HEK293 (cell line): ENCODE results near the gene SYNE1.

Experiments
- CTCF ChIA-PET: fragments of 350-600 bp; formaldehyde crosslinking; extraction: SDS; loops from one replicate; lab custom pipeline; 2021; ENCODE audit warnings: antibody characterized with exemption; lab: Yijun Ruan, JAX
- POLR2A ChIA-PET: fragments of 300-600 bp; formaldehyde crosslinking; extraction: SDS; loops from one replicate; lab custom pipeline; 2020; ENCODE audit warnings: antibody characterized with exemption, inconsistent platforms; lab: Yijun Ruan, JAX
- H3K27ac ChIP-seq: fragments of 200-500 bp; sonication (Bioruptor generic); 2 replicates; pipeline ENCODE4 v1.5.1; 2014; ENCODE audit warnings: low read depth, low read length, control low read depth, inconsistent platforms; ENCODE audit errors: extremely low read depth
- H3K36me3 ChIP-seq, 2 experiments: fragments of 200-500 bp in 1 of 2; sonication (Bioruptor generic) in 1 of 2; 1 replicate in 1 of 2; 2 replicates in 1 of 2; pipeline ENCODE4 v1.5.1; 2014 to 2017; ENCODE audit warnings: inconsistent platforms in 2 of 2, low read length in 2 of 2; ENCODE audit not compliant: control insufficient read depth in 2 of 2, insufficient read depth in 1 of 2
- H3K4me1 ChIP-seq: fragments of 200-500 bp; sonication (Bioruptor generic); 2 replicates; pipeline ENCODE4 v1.5.1; 2014; ENCODE audit warnings: mild to moderate bottlenecking, low read length, inconsistent platforms; ENCODE audit not compliant: control insufficient read depth, insufficient read depth
- H3K4me3 ChIP-seq: 2 replicates; pipeline ENCODE4 v1.5.1; 2011; ENCODE audit warnings: low read depth, mild to moderate bottlenecking, control low read depth, low read length, moderate library complexity
- H3K9me3 ChIP-seq: fragments of 200-500 bp; sonication (Bioruptor generic); 2 replicates; pipeline ENCODE4 v1.5.1; 2014; ENCODE audit warnings: low read depth, low read length, inconsistent platforms; ENCODE audit not compliant: control insufficient read depth, insufficient read depth
- BCL11A ChIP-seq: fragments of 450-650 bp; formaldehyde crosslinking; IDR thresholded peaks from 2 replicates; pipeline ENCODE4 v1.5.1; 2016; ENCODE audit warnings: low read depth, missing biosample characterization, missing genetic modification characterization
- GLIS2 ChIP-seq: fragments of 450-650 bp; formaldehyde crosslinking; IDR thresholded peaks from 2 replicates; pipeline ENCODE4 v1.5.1; 2016; ENCODE audit warnings: missing biosample characterization, missing genetic modification characterization
- HOXC10 ChIP-seq: sonication (generic); formaldehyde crosslinking; IDR thresholded peaks from 2 replicates; pipeline ENCODE4 v1.8.1; 2023; ENCODE audit warnings: mild to moderate bottlenecking, missing genetic modification reagents
- PRDM1 ChIP-seq: fragments of 450-650 bp; formaldehyde crosslinking; IDR thresholded peaks from 2 replicates; pipeline ENCODE4; 2016; ENCODE audit warnings: missing biosample characterization, missing genetic modification characterization
- ZBTB1 ChIP-seq: fragments of 450-650 bp; formaldehyde crosslinking; IDR thresholded peaks from 2 replicates; pipeline ENCODE4 v1.5.1; 2016; ENCODE audit warnings: missing biosample characterization, missing genetic modification characterization
- ZBTB20 ChIP-seq: fragments of 450-650 bp; formaldehyde crosslinking; IDR thresholded peaks from 2 replicates; pipeline ENCODE4 v1.5.1; 2016; ENCODE audit warnings: missing biosample characterization, missing genetic modification characterization
- ZBTB7A ChIP-seq: fragments of 450-650 bp; formaldehyde crosslinking; IDR thresholded peaks from 2 replicates; pipeline ENCODE4 v1.5.1; 2016; ENCODE audit warnings: low read depth, missing biosample characterization, missing genetic modification characterization
- ZFP3 ChIP-seq: fragments of 450-650 bp; formaldehyde crosslinking; IDR thresholded peaks from 2 replicates; pipeline ENCODE4 v1.5.1; 2016; ENCODE audit warnings: low read depth, missing biosample characterization, missing genetic modification characterization
- ZNF138 ChIP-seq: fragments of 450-650 bp; formaldehyde crosslinking; IDR thresholded peaks from 2 replicates; pipeline ENCODE4 v1.5.1; 2016; ENCODE audit warnings: missing biosample characterization, missing genetic modification characterization, borderline replicate concordance
- ZNF169 ChIP-seq: fragments of 450-650 bp; formaldehyde crosslinking; IDR thresholded peaks from 2 replicates; pipeline ENCODE4 v1.5.1; 2016; ENCODE audit warnings: missing biosample characterization, missing genetic modification characterization
- ZNF26 ChIP-seq: fragments of 450-650 bp; formaldehyde crosslinking; IDR thresholded peaks from 2 replicates; pipeline ENCODE4 v1.5.1; 2016; ENCODE audit warnings: missing biosample characterization, missing genetic modification characterization
- ZNF280D ChIP-seq: fragments of 450-650 bp; formaldehyde crosslinking; IDR thresholded peaks from 2 replicates; pipeline ENCODE4 v1.5.1; 2016; ENCODE audit warnings: missing biosample characterization, missing genetic modification characterization
- ZNF335 ChIP-seq: fragments of 450-650 bp; formaldehyde crosslinking; conservative IDR thresholded peaks from 2 replicates; pipeline ENCODE4 v1.5.1; 2016; ENCODE audit warnings: missing biosample characterization, missing genetic modification characterization
- ZNF416 ChIP-seq: fragments of 450-650 bp; formaldehyde crosslinking; IDR thresholded peaks from 2 replicates; pipeline ENCODE4 v1.5.1; 2016; ENCODE audit warnings: missing biosample characterization, missing genetic modification characterization
- ZNF433 ChIP-seq: fragments of 450-650 bp; formaldehyde crosslinking; IDR thresholded peaks from 2 replicates; pipeline ENCODE4 v1.5.1; 2016; ENCODE audit warnings: missing biosample characterization, missing genetic modification characterization, low read depth
- ZNF521 ChIP-seq: fragments of 450-650 bp; formaldehyde crosslinking; IDR thresholded peaks from 2 replicates; pipeline ENCODE4 v1.5.1; 2017; ENCODE audit warnings: missing biosample characterization, mild to moderate bottlenecking, missing genetic modification characterization
- ZNF544 ChIP-seq: fragments of 450-650 bp; formaldehyde crosslinking; IDR thresholded peaks from 2 replicates; pipeline ENCODE4 v1.5.0; 2017; ENCODE audit warnings: missing biosample characterization, missing genetic modification characterization
- ZNF610 ChIP-seq: fragments of 450-650 bp; formaldehyde crosslinking; IDR thresholded peaks from 2 replicates; pipeline ENCODE4 v1.5.1; 2016; ENCODE audit warnings: missing biosample characterization, missing genetic modification characterization, borderline replicate concordance
- ZNF629 ChIP-seq: fragments of 450-650 bp; formaldehyde crosslinking; IDR thresholded peaks from 2 replicates; pipeline ENCODE4 v1.5.1; 2017; ENCODE audit warnings: missing biosample characterization, missing genetic modification characterization
- ZNF645 ChIP-seq: fragments of 450-650 bp; formaldehyde crosslinking; IDR thresholded peaks from 2 replicates; pipeline ENCODE4; 2016; ENCODE audit warnings: missing biosample characterization, missing genetic modification characterization
- ZNF654 ChIP-seq: fragments of 450-650 bp; formaldehyde crosslinking; IDR thresholded peaks from 2 replicates; pipeline ENCODE4 v1.5.1; 2016; ENCODE audit warnings: low read depth, missing biosample characterization, missing genetic modification characterization
- ZNF707 ChIP-seq: fragments of 450-650 bp; formaldehyde crosslinking; IDR thresholded peaks from 2 replicates; pipeline ENCODE4 v1.5.1; 2016; ENCODE audit warnings: missing biosample characterization, missing genetic modification characterization
- ZSCAN4 ChIP-seq: fragments of 450-650 bp; formaldehyde crosslinking; IDR thresholded peaks from 2 replicates; pipeline ENCODE4 v1.5.1; 2017; ENCODE audit warnings: missing biosample characterization, missing genetic modification characterization
- TF ChIP-seq, protein P1 (sequence below): fragments of 450-650 bp; formaldehyde crosslinking; IDR thresholded peaks from 2 replicates; pipeline ENCODE4 v1.5.1; 2016; ENCODE audit warnings: missing biosample characterization, missing genetic modification characterization, borderline replicate concordance

SYNE1 gene

GRCh38 chr6:152585236-152585635 is 51.9 kb downstream of the SYNE1 start:
- no peaks in the 10 kb centered on the region for H3K36me3 ChIP-seq
- H3K9me3 ChIP-seq, result no peaks in the 10 kb centered on the region
- ChIA-PET CTCF (interaction anchor here (0.7 to 1.5 kb wide), 3 partner anchors 11 to 58 kb away, joined by 4 to 8 read pairs (median 5); no protein-coding TSS in a partner anchor), POLR2A (no interaction called here)
- H3K4me1 ChIP-seq, result no peaks in the 10 kb centered on the region
- no peak overlapping the region for H3K27ac ChIP-seq
- TF ChIP-seq HOXC10 (CRISPR knock-in tag) (no peak), BCL11A (no peak), ZNF416 (tag by site-specific recombination) (no peak), ZBTB20 (no peak), ZSCAN4 (no peak), ZNF707 (tag by site-specific recombination) (no peak)
- TF ChIP-seq, protein P1, sequence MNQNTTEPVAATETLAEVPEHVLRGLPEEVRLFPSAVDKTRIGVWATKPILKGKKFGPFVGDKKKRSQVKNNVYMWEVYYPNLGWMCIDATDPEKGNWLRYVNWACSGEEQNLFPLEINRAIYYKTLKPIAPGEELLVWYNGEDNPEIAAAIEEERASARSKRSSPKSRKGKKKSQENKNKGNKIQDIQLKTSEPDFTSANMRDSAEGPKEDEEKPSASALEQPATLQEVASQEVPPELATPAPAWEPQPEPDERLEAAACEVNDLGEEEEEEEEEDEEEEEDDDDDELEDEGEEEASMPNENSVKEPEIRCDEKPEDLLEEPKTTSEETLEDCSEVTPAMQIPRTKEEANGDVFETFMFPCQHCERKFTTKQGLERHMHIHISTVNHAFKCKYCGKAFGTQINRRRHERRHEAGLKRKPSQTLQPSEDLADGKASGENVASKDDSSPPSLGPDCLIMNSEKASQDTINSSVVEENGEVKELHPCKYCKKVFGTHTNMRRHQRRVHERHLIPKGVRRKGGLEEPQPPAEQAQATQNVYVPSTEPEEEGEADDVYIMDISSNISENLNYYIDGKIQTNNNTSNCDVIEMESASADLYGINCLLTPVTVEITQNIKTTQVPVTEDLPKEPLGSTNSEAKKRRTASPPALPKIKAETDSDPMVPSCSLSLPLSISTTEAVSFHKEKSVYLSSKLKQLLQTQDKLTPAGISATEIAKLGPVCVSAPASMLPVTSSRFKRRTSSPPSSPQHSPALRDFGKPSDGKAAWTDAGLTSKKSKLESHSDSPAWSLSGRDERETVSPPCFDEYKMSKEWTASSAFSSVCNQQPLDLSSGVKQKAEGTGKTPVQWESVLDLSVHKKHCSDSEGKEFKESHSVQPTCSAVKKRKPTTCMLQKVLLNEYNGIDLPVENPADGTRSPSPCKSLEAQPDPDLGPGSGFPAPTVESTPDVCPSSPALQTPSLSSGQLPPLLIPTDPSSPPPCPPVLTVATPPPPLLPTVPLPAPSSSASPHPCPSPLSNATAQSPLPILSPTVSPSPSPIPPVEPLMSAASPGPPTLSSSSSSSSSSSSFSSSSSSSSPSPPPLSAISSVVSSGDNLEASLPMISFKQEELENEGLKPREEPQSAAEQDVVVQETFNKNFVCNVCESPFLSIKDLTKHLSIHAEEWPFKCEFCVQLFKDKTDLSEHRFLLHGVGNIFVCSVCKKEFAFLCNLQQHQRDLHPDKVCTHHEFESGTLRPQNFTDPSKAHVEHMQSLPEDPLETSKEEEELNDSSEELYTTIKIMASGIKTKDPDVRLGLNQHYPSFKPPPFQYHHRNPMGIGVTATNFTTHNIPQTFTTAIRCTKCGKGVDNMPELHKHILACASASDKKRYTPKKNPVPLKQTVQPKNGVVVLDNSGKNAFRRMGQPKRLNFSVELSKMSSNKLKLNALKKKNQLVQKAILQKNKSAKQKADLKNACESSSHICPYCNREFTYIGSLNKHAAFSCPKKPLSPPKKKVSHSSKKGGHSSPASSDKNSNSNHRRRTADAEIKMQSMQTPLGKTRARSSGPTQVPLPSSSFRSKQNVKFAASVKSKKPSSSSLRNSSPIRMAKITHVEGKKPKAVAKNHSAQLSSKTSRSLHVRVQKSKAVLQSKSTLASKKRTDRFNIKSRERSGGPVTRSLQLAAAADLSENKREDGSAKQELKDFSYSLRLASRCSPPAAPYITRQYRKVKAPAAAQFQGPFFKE (tag by site-specific recombination), result no peak
- H3K4me3 ChIP-seq, result no peak overlapping the region

DNA sequence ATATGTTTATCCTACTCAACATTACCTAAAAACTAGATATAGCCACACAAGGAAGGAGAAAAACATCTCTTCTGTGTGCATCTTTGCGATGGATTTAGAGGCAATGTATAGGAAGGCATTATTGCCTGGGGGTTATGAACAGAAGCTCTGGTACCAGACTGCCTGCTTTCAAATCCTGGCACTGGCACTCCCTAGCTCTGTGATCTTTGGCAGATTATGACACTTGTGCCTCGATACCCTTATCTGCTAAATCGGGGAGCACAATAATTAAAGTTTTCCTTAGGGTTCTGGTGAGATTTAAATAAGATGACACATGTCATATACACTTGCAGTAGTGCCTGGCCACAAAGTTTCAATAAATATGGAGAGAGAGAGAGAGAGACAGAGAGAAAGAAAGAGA is 53.3 kb downstream of the SYNE1 start:
- Histone ChIP-seq H3K4me3 (no peak overlapping the region), H3K9me3 (no peaks in the 10 kb centered on the region), H3K27ac (no peak overlapping the region), H3K36me3 (no peaks in the 10 kb centered on the region), H3K4me1 (no peaks in the 10 kb centered on the region)
- POLR2A ChIA-PET, result no interaction called here
- CTCF ChIA-PET, result interaction anchor here (0.6 to 1.6 kb wide), 4 partner anchors 11 to 90 kb away, joined by 3 to 5 read pairs (median 4); no protein-coding TSS in a partner anchor
- no peak for TF ChIP-seq ZNF521 (tag by site-specific recombination)
- TF ChIP-seq ZFP3 (tag by site-specific recombination), result no peak
- TF ChIP-seq ZNF544 (tag by site-specific recombination), result no peak
- no peak for TF ChIP-seq ZBTB1 (tag by site-specific recombination)
- no peak for TF ChIP-seq ZNF433 (tag by site-specific recombination)
- TF ChIP-seq ZNF26 (tag by site-specific recombination), result no peak
- no peak for TF ChIP-seq ZNF169 (tag by site-specific recombination)
- TF ChIP-seq ZBTB7A (tag by site-specific recombination), result no peak
- no peak for TF ChIP-seq ZNF280D (tag by site-specific recombination)
- TF ChIP-seq ZNF645 (tag by site-specific recombination), result no peak
- TF ChIP-seq ZNF335, result no peak
- no peak for TF ChIP-seq PRDM1 (tag by site-specific recombination)
- no peak for TF ChIP-seq ZNF654
- no peak for TF ChIP-seq ZNF138
- no peak for TF ChIP-seq GLIS2 (tag by site-specific recombination)
- TF ChIP-seq ZNF629 (tag by site-specific recombination), result no peak
- no peak for TF ChIP-seq ZNF610 (tag by site-specific recombination)
